ENCODE measurements around the gene PRXL2B. TPM values are rescaled to one million over a fixed set of nuclear protein-coding genes. Genes with fewer than 3 reads are reported as not detected.

PRXL2B gene
- total RNA-seq, 1 donor = 15.1 TPM

DNA sequence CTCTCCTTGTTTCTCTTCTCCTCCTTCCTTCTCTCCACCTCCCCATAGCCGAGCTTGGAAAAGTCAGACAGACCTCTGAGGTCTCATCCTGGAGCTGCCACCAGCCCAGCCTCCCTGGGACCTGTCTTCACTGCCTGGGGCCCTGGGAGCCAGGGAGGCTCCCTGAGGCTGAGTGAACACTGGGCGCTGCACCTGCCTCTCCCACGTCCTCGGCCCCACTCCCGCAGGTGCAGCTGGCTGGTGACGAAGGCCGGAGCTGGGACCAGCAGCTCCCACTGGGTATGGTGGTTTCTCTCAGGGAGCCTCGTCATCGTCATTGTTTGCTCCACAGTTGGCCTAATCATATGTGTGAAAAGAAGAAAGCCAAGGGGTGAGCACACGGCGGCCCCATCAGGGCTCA lies 25.1 kb upstream of the PRXL2B start:
- DNase-seq (ENCODE audit: low read depth) = no peak
- TF ChIP-seq, protein P1, sequence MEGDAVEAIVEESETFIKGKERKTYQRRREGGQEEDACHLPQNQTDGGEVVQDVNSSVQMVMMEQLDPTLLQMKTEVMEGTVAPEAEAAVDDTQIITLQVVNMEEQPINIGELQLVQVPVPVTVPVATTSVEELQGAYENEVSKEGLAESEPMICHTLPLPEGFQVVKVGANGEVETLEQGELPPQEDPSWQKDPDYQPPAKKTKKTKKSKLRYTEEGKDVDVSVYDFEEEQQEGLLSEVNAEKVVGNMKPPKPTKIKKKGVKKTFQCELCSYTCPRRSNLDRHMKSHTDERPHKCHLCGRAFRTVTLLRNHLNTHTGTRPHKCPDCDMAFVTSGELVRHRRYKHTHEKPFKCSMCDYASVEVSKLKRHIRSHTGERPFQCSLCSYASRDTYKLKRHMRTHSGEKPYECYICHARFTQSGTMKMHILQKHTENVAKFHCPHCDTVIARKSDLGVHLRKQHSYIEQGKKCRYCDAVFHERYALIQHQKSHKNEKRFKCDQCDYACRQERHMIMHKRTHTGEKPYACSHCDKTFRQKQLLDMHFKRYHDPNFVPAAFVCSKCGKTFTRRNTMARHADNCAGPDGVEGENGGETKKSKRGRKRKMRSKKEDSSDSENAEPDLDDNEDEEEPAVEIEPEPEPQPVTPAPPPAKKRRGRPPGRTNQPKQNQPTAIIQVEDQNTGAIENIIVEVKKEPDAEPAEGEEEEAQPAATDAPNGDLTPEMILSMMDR (IDR thresholded peaks at IDR 0.05; ENCODE audit: insufficient read depth, low read depth, low read length) = no peak
- no peak overlapping the region for H3K4me3 ChIP-seq (ENCODE audit: low read depth, low read length)

DNA sequence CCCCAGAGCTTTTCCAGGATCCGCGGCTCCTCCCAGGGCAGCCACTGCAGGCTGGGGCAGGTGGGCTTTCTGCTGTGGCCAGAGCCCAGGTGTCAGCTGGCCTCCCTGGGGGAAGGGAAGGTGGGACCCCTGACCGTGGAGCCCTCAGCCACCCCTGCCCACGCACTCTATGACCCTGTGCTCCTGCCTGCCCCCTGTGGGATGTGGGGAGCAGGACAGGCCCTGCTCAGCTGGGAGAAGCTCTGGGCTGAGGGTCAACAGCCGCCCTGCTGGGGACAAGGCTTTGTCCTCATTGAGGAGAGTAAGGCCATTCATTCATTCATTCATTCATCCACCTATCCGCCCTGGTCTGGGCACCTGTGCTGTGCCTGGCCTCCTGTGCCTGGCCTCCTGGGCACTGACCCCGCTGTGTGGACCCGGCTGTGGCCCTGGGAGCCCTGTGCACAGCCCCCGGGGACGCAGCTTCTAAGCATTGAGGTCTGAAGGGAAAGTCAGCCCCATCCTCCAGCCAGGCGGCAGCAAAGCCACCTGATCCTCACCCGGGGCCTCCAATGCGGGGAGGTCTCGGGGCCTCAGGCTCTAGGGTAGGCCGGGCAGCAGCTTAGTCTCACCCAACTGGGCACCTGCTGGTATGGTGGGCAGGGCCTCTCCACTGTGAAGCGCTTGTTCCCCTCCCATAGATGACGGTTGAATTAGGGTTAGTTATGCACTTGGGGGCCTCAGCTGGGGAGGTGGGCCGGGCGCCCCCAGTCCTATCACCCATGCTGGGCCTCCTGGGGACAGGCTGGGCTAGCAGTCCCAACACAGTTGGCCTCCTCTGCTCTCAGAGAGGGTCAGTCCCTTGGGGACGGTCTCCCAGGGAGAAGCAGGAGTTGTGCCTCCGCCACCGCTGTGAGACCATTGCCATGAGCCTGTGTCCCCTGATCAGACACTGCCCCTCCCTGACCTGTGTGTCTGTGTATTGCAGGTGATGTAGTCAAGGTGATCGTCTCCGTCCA lies 24.4 kb upstream of the PRXL2B start:
- H3K4me3 ChIP-seq (ENCODE audit: low read depth, low read length) = no peak overlapping the region
- TF ChIP-seq, protein P1 (IDR thresholded peaks at IDR 0.05; ENCODE audit: insufficient read depth, low read depth, low read length) = peak; percentile 44
- DNase-seq (ENCODE audit: low read depth) = no peak

DNA sequence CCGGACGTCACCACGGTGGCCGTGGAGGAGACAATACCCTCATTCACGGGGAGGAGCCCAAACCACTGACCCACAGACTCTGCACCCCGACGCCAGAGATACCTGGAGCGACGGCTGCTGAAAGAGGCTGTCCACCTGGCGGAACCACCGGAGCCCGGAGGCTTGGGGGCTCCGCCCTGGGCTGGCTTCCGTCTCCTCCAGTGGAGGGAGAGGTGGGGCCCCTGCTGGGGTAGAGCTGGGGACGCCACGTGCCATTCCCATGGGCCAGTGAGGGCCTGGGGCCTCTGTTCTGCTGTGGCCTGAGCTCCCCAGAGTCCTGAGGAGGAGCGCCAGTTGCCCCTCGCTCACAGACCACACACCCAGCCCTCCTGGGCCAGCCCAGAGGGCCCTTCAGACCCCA lies 23.4 kb upstream of the PRXL2B start:
- no peak overlapping the region for H3K4me3 ChIP-seq (ENCODE audit: low read depth, low read length)
- TF ChIP-seq, protein P1 (IDR thresholded peaks at IDR 0.05; ENCODE audit: insufficient read depth, low read depth, low read length) = no peak
- DNase-seq (ENCODE audit: low read depth) = no peak

DNA sequence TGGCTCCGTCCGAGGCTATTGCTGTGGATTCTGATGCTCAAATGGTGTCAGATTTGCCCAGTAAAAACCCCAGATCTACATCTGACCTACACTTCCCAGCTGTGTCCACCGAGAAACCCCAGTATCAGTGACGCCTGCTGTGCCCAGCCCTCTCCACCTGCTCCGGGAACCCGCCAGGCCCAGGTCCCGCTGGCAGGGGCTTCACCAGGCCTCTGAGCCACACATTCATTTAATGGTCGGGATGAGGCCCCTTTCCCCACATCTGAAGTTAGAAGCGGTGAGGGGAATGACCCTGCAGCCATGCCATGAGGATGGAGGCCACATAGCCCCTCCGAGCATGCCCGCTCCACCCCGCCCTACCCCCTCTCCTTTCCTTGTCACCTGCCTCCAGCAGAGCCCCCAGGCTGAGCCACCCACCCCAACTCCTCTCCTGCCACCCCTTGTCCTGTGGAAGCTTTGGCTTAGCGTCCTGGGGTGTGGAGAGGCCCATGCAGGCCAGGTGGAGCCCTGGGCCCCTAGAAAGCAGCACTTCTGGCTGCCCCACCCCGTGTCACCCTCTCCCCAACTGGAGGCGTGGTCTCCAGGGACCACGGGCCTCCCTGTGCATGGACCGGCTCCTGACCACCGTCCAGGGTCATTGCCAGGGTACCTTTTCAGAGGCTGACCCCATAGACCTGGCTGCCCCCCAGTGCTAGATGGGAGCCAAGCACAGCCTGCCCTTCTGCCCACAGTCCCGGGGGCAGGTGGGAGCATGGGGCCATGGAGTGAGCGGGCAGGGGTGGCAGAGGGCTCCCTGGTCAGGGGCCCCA lies 22.4 kb upstream of the PRXL2B start:
- TF ChIP-seq, protein P1 (IDR thresholded peaks at IDR 0.05; ENCODE audit: insufficient read depth, low read depth, low read length) = no peak
- no peak overlapping the region for H3K4me3 ChIP-seq (ENCODE audit: low read depth, low read length)
- DNase-seq (ENCODE audit: low read depth) = no peak

DNA sequence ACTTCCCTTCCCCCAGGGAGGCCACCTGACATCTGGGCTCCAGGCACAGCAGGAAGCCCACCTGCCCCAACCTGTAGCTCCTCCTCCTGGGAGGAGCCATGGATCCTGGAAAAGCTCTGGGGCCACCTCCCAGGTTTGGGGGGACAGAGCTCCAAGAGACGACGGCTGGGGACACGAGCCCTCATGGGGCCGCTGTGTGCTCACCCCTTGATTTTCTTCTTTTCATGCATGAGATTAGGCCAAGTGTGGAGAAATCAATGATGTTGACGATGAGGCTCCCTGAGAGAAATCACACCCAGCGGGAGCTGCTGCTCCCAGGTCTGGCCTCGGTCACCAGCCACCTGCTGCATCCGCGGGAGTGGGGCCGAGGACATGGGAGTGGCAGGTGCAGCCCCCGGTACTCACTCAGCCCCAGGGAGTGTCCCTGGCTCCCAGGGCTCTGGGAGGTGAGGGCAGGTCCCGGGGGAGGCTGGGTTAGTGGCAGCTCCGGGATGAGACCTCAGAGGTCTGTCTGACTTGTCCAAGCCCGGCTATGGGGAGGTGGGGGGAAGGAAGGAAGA lies 21.7 kb upstream of the PRXL2B start:
- DNase-seq (ENCODE audit: low read depth) = no peak
- H3K4me3 ChIP-seq (ENCODE audit: low read depth, low read length) = no peak overlapping the region
- TF ChIP-seq, protein P1 (IDR thresholded peaks at IDR 0.05; ENCODE audit: insufficient read depth, low read depth, low read length) = no peak

DNA sequence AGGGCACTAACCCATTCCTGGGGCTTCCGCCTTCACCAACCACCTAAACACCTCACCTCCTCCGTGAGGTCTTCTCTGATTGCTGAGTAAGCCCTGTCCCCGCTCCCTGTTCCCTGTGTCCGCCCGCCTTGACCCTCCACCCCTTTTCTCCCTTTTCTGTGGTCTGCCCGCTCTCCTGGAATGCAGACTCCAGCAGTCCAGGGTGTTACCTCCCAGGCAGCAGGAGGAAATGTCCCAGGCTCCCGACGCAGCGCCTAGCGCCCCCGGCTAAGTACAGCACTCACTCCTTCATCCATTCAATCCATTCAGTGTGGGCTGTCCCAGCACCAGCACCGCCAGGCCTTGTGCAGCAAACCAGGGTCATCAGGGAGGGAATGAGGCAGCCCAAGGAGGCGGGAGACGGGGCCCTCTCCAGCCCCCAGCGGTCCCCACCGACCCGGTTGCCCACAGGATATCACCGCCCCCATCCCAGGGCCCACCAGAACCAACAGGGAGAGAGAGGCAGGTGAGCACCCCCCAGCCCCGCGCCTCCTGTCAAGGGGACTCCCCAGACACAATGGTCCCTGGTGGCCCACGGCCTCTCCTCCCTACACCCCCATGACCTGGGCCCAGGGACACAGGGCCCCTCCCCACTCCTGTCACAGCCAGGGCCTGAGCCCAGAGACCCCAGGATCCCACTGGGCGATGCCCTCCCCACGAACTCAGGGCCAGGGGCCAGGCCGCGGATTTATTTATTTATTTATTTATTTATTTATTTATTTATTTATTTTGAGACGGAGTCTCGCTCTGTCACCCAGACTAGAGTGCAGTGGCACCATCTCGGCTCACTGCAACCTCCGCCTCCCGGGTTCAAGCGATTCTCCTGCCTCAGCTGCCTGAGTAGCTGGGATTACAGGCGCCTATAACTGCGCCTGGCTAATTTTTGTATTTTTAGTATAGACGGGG lies 20.2 kb upstream of the PRXL2B start:
- no peak overlapping the region for H3K4me3 ChIP-seq (ENCODE audit: low read depth, low read length)
- DNase-seq (ENCODE audit: low read depth) = no peak
- TF ChIP-seq, protein P1 (IDR thresholded peaks at IDR 0.05; ENCODE audit: insufficient read depth, low read depth, low read length) = no peak

All from fibroblast of villous mesenchyme (primary cell).